Psoas muscle (tissue), 8 donors: ENCODE data around the gene CYP4F22. TPM values are rescaled to one million over a fixed set of nuclear protein-coding genes. Genes with fewer than 3 reads are reported as not detected.
A peak's percentile ranks its signal among the peaks of the same experiment; 100 is the strongest.

Source experiments
- ATAC-seq, 4 donors: fragments of 200-7000 bp; cut with Tn5 transposase; one replicate each; pipeline ENCODE4 v1.9.1; 2020; ENCODE audit warnings: moderate library complexity in 3 of 4, mild to moderate bottlenecking in 2 of 4
- DNase-seq, 2 donors: peaks; one replicate each; pipeline ENCODE4 v3.0.0-alpha.2; 2020
- H3K27ac ChIP-seq: fragments of 200-600 bp; one replicate; pipeline ENCODE4 v1.8.0; 2022
- H3K27me3 ChIP-seq, 3 donors: fragments of 200-600 bp in 1 of 3; one replicate each; pipeline versions ENCODE4 v1.6.1 to v1.8.0; 2013 to 2022; ENCODE audit warnings: low read length in 2 of 3, mild to moderate bottlenecking in 2 of 3, moderate library complexity in 1 of 3; ENCODE audit not compliant: insufficient read depth in 3 of 3
- H3K36me3 ChIP-seq, 2 donors: fragments of 200-600 bp in 1 of 2; one replicate each; pipeline versions ENCODE4 v1.6.1 to v1.8.0; 2013 to 2022; ENCODE audit warnings: low read depth in 1 of 2, mild to moderate bottlenecking in 1 of 2, moderate library complexity in 1 of 2; ENCODE audit not compliant: insufficient read depth in 1 of 2
- H3K4me1 ChIP-seq: fragments of 200-600 bp; one replicate; pipeline ENCODE4 v1.8.0; 2022
- H3K4me3 ChIP-seq: fragments of 200-600 bp; one replicate; pipeline ENCODE4 v1.8.0; 2022; ENCODE audit warnings: mild to moderate bottlenecking
- H3K9me3 ChIP-seq: fragments of 200-600 bp; one replicate; pipeline ENCODE4 v1.8.0; 2022
- WGBS, 3 donors: extraction: QIAGEN DNeasy Blood & Tissue Kit; methylation state at CpG; one replicate each; pipeline versions ENCODE4 v1.1.6 to v1.1.7; 2013; 5-methylcytosine and 5-hydroxymethylcytosine counted together
- intact Hi-C, 2 donors: fragments of 100-400 bp; cut with DNase I; formaldehyde crosslinking; loops; one replicate each; pipeline versions ENCODE4 v1.11.0 to v1.14.2; 2022
- polyA plus RNA-seq, 3 donors: library from polyadenylated mRNA; stranded (reverse); fragments of 200-250 nt; gene quantifications; one replicate each; pipeline ENCODE4 v1.2.3, GENCODE V29; 2013
- total RNA-seq, 4 donors: library from RNA; stranded (reverse); fragmentation: NEBNext Ultra II Directional in 2 of 4; extraction: Animal tissue kit (Norgen Biotek cat#: 25700) in 2 of 4; gene quantifications; one replicate each; pipeline versions ENCODE4 v1.2.1 to v1.2.4, GENCODE V29; 2021 to 2023
- TF ChIP-seq, protein P1 (sequence below): fragments of 200-600 bp; IDR thresholded peaks from one replicate; pipeline ENCODE4 v1.8.0; 2022; ENCODE audit warnings: antibody characterized with exemption
- donor health status: healthy with polysubstance abuse.
- donor health status: DM: no; HTN: no; CAD: no; lungs with moderate emphysema.
- donor health status: Bipolar disorder and iron deficiency.
- donor health status: healthy.
- donor health status: DM: yes; HTN: yes; CAD: no.
- donor health status: DM: no; HTN: no; CAD: no.
- donor health status: DM: no; HTN: no; CAD: no.
- donor health status: DM: yes; HTN: yes; CAD: no.

The CYP4F22 gene
- total and polyA plus RNA-seq, 7 donors = 0.04 to 0.30 (median 0.23) TPM; not detected in 3

- H3K27me3 ChIP-seq = peaks cover 0 to 55% (median 11%) of the 10 kb centered on the region in 3 donors
- H3K4me3 ChIP-seq = peak overlapping the region; percentile 47
- peaks cover 6% of the 10 kb centered on the region for H3K4me1 ChIP-seq
- ATAC-seq = no peak
- H3K27ac ChIP-seq = no peak overlapping the region
- intact Hi-C loops = loop anchor here in 1 of 2 donors (10.0 kb wide), 1 partner anchor 97 kb away; no protein-coding TSS in a partner anchor
- peak in 1 of 2 donors; percentile 65 for DNase-seq
- 3 to 5% (median 3%) methylated on average over 32 to 40 of the region's 40 CpGs for WGBS, 3 donors
- no peaks in the 10 kb centered on the region for H3K9me3 ChIP-seq
- TF ChIP-seq, protein P1, sequence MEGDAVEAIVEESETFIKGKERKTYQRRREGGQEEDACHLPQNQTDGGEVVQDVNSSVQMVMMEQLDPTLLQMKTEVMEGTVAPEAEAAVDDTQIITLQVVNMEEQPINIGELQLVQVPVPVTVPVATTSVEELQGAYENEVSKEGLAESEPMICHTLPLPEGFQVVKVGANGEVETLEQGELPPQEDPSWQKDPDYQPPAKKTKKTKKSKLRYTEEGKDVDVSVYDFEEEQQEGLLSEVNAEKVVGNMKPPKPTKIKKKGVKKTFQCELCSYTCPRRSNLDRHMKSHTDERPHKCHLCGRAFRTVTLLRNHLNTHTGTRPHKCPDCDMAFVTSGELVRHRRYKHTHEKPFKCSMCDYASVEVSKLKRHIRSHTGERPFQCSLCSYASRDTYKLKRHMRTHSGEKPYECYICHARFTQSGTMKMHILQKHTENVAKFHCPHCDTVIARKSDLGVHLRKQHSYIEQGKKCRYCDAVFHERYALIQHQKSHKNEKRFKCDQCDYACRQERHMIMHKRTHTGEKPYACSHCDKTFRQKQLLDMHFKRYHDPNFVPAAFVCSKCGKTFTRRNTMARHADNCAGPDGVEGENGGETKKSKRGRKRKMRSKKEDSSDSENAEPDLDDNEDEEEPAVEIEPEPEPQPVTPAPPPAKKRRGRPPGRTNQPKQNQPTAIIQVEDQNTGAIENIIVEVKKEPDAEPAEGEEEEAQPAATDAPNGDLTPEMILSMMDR = no peak
- H3K36me3 ChIP-seq = no peaks in the 10 kb centered on the region
Observed at GRCh38 chr19:15551293-15552004, 43.1 kb downstream of the CYP4F22 start.

- TF ChIP-seq, protein P1 = no peak
- DNase-seq (no peak), ATAC-seq (no peak)
- no peaks in the 10 kb centered on the region for H3K9me3 ChIP-seq
- intact Hi-C loops = loop anchor here (1.0 to 10.0 kb wide), 6 partner anchors 100 to 463 kb away; partner anchors contain the start of gene AKAP8 (in 1 of the 2)
- no peaks in the 10 kb centered on the region for H3K36me3 ChIP-seq
- WGBS, 3 donors = 38 to 59% (median 58%) methylated on average over 17 of the region's 17 CpGs
- no peak overlapping the region for H3K27ac ChIP-seq
- H3K4me3 ChIP-seq = no peak overlapping the region
- H3K27me3 ChIP-seq = peaks cover 0 to 39% (median 9%) of the 10 kb centered on the region in 3 donors
- H3K4me1 ChIP-seq = peaks cover 6% of the 10 kb centered on the region
Observed at GRCh38 chr19:15555021-15555420, 46.7 kb downstream of the CYP4F22 start.

GRCh38 chr19:15555759-15556633 is 47.7 kb downstream of the CYP4F22 start:
- H3K4me3 ChIP-seq = peak overlapping the region; percentile 54
- ATAC-seq (peak; percentile 88 to 94 (median 92)), DNase-seq (peak; percentile 88 to 94)
- intact Hi-C loops = loop anchor here (1.0 to 10.0 kb wide), 8 partner anchors 101 to 464 kb away; partner anchors contain the start of gene AKAP8 (in 1 of the 2)
- no peak overlapping the region for H3K27ac ChIP-seq
- H3K4me1 ChIP-seq = peaks cover 6% of the 10 kb centered on the region
- peaks cover 0 to 32% (median 9%) of the 10 kb centered on the region in 3 donors for H3K27me3 ChIP-seq
- H3K36me3 ChIP-seq = no peaks in the 10 kb centered on the region
- 1 to 2% (median 1%) methylated on average over 49 of the region's 49 CpGs for WGBS, 3 donors
- TF ChIP-seq, protein P1 = peak; percentile 88
- no peaks in the 10 kb centered on the region for H3K9me3 ChIP-seq

DNA sequence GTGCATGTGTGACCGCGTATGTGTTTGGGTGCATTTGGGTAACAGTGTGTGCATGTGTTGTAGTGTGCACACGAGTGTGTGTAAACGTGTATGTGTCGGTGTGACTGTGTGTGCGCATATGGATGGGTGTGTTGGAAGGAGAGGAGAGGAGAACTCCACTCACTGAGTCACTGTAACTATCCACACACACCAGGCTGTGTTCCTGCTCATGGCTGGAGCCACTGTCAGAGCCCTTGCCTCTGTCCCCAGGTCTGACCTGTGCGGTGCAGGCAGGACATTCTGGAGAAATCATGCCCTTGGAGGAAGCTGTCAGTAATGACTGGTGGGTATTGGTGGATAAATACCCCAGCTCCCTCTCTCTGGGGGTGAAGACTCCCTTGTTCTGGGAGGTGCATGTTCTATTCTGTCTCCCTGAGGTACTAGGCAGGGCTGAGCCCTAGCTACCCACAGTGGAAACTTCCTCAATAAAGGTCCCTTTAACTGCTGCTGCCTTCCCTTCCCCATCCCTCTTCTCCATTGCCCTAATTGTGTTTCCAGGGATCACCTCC is 48.4 kb downstream of the CYP4F22 start:
- Histone ChIP-seq H3K4me1 (peaks cover 6% of the 10 kb centered on the region), H3K4me3 (peak overlapping the region; percentile 54), H3K9me3 (no peaks in the 10 kb centered on the region), H3K27me3 (peaks cover 0 to 30% (median 9%) of the 10 kb centered on the region in 3 donors), H3K27ac (no peak overlapping the region), H3K36me3 (no peaks in the 10 kb centered on the region)
- TF ChIP-seq, protein P1 = no peak
- WGBS, 3 donors = 1 to 3% (median 2%) methylated on average over 7 of the region's 7 CpGs
- no peak for DNase-seq
- intact Hi-C loops = loop anchor here (2.0 to 10.0 kb wide), 7 partner anchors 102 to 464 kb away; partner anchors contain the start of gene AKAP8 (in 1 of the 2)
- peak in 1 of 4 donors; percentile 6 for ATAC-seq
